ENCODE data around the gene SPINK1.

DNA sequence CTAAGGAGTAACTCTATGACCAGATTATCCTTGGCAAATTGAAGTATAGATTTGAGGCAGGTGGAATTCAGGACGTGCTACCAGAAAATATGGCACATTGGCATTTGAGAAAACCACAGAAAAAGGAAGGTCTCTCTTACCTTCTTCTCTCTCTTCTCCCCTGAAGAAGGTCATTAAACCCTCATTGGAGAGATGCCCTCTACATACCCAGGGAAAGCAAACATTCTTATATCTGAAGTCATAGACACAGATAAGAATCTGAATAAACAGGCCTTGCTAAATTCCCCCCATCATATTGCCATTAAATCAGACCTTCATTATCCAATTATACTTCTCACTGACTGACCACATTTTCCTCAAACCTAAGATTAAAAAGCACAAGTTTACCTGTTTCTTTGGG lies 17.8 kb downstream of the SPINK1 start:
- TF ChIP-seq POLR2A (IDR thresholded peaks at IDR 0.05), result no peak
- TF ChIP-seq, protein P1, sequence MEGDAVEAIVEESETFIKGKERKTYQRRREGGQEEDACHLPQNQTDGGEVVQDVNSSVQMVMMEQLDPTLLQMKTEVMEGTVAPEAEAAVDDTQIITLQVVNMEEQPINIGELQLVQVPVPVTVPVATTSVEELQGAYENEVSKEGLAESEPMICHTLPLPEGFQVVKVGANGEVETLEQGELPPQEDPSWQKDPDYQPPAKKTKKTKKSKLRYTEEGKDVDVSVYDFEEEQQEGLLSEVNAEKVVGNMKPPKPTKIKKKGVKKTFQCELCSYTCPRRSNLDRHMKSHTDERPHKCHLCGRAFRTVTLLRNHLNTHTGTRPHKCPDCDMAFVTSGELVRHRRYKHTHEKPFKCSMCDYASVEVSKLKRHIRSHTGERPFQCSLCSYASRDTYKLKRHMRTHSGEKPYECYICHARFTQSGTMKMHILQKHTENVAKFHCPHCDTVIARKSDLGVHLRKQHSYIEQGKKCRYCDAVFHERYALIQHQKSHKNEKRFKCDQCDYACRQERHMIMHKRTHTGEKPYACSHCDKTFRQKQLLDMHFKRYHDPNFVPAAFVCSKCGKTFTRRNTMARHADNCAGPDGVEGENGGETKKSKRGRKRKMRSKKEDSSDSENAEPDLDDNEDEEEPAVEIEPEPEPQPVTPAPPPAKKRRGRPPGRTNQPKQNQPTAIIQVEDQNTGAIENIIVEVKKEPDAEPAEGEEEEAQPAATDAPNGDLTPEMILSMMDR (IDR thresholded peaks at IDR 0.05), result no peak

Measured in lower leg skin (tissue), 3 donors.